Endothelial cell of umbilical vein (primary cell): ENCODE data around the gene SDHC. TPM values are rescaled to one million over a fixed set of nuclear protein-coding genes. Genes with fewer than 3 reads are reported as not detected.
"Not testable (repeated sequence)": the region's sequence is repeated elsewhere in the genome, so short reads cannot be mapped to it uniquely, and the experiment has no call there.

Experiments used
- BruUV-seq: library from RNA; stranded (reverse); fragments of 400-500 nt; replicated peaks from 2 replicates; lab custom pipeline; 2021; lab: Mats Ljungman, UMichigan
- CTCF ChIA-PET: fragments of 300-600, 350-600 bp; sonication (Branson Sonifier 250); formaldehyde crosslinking; loops from one replicate; lab custom pipeline; 2021; ENCODE audit warnings: antibody characterized with exemption, inconsistent platforms; lab: Charles Lee
- POLR2A ChIA-PET: fragments of 300-600, 350-600 bp; sonication (Branson Sonifier 250); formaldehyde crosslinking; loops from one replicate; lab custom pipeline; 2021; ENCODE audit warnings: antibody characterized with exemption, inconsistent platforms; lab: Charles Lee
- DNase-seq: peaks from one replicate; pipeline ENCODE4 v3.0.0-alpha.2; 2011; ENCODE audit warnings: low read depth, low spot score
- FAIRE-seq: peaks from 2 replicates; lab custom pipeline; 2011; peaks lifted over from hg19 to GRCh38; lab: Jason Lieb, UNC
- H2AFZ ChIP-seq: 2 replicates; pipeline ENCODE4 v1.6.0; 2012; ENCODE audit warnings: low read depth, low read length, control low read depth, inconsistent platforms
- H3K27ac ChIP-seq: 2 replicates; pipeline ENCODE4 v1.5.1; 2011; ENCODE audit warnings: low read depth, mild to moderate bottlenecking, control low read depth, low read length, moderate library complexity; ENCODE audit not compliant: insufficient read depth
- H3K27me3 ChIP-seq, 2 experiments: 2 replicates each; pipeline versions ENCODE4 v1.6.0 to v1.6.1; 2011; ENCODE audit warnings: low read length in 2 of 2, mixed read lengths in 1 of 2; ENCODE audit not compliant: control insufficient read depth in 2 of 2, insufficient read depth in 2 of 2
- H3K36me3 ChIP-seq, 2 experiments: 2 replicates in 1 of 2; 3 replicates in 1 of 2; pipeline ENCODE4 v1.5.1; 2011; ENCODE audit warnings: low read length in 2 of 2, mild to moderate bottlenecking in 1 of 2, moderate library complexity in 1 of 2; ENCODE audit not compliant: control insufficient read depth in 2 of 2, insufficient read depth in 2 of 2; ENCODE audit errors: extremely low read depth in 1 of 2
- H3K4me1 ChIP-seq: 3 replicates; pipeline ENCODE4 v1.5.1; 2011; ENCODE audit warnings: mild to moderate bottlenecking, low read length; ENCODE audit not compliant: control insufficient read depth, insufficient read depth; ENCODE audit errors: extremely low read depth
- H3K4me2 ChIP-seq: 2 replicates; pipeline ENCODE4 v1.6.1; 2011; ENCODE audit warnings: low read length, control low read depth, mixed read lengths; ENCODE audit not compliant: insufficient read depth
- H3K4me3 ChIP-seq, 3 experiments: fragments of 200-600 bp in 1 of 3; sonication (generic), shearing (Covaris generic) in 1 of 3; replicated peaks in 1 of 3; 2 replicates each; pipeline ENCODE4 v1.5.1; 2011 to 2016; ENCODE audit warnings: control low read depth in 3 of 3, low read length in 3 of 3, mild to moderate bottlenecking in 2 of 3, inconsistent platforms in 1 of 3, low read depth in 1 of 3, moderate library complexity in 1 of 3; ENCODE audit not compliant: insufficient read depth in 1 of 3
- H3K79me2 ChIP-seq: 2 replicates; pipeline ENCODE4 v1.6.0; 2012; ENCODE audit warnings: low read length, inconsistent platforms; ENCODE audit not compliant: control insufficient read depth, insufficient read depth
- H3K9ac ChIP-seq: replicated peaks from 2 replicates; pipeline ENCODE3; 2011; ENCODE audit warnings: low read length, control low read depth; ENCODE audit not compliant: insufficient read depth; ENCODE audit errors: extremely low read depth
- H3K9me1 ChIP-seq: replicated peaks from 3 replicates; pipeline ENCODE4 v1.6.0; 2011; ENCODE audit warnings: mild to moderate bottlenecking, low read length; ENCODE audit not compliant: control insufficient read depth, insufficient read depth; ENCODE audit errors: extremely low read depth
- H3K9me3 ChIP-seq: replicated peaks from 2 replicates; pipeline ENCODE4 v1.5.1; 2012; ENCODE audit warnings: low read length, inconsistent platforms; ENCODE audit not compliant: control insufficient read depth, insufficient read depth
- H4K20me1 ChIP-seq: replicated peaks from 2 replicates; pipeline ENCODE3; 2011; ENCODE audit warnings: mild to moderate bottlenecking, low read length; ENCODE audit not compliant: control insufficient read depth, insufficient read depth; ENCODE audit errors: extremely low read depth
- CTCF ChIP-seq, 2 donors: IDR thresholded peaks; 1 replicate in 1 of 2; 2 replicates in 1 of 2; pipeline ENCODE4 v1.5.1; 2011; ENCODE audit warnings: low read length in 2 of 2, mild to moderate bottlenecking in 2 of 2, moderate library complexity in 2 of 2, control low read depth in 1 of 2, inconsistent platforms in 1 of 2, low read depth in 1 of 2; ENCODE audit not compliant: insufficient read depth in 1 of 2; ENCODE audit errors: extremely low read depth in 1 of 2
- EZH2 ChIP-seq: IDR thresholded peaks from 2 replicates; pipeline ENCODE4 v1.6.1; 2012; ENCODE audit warnings: borderline replicate concordance, low read depth, mild to moderate bottlenecking, moderate library complexity, low read length, inconsistent platforms; ENCODE audit not compliant: severe bottlenecking
- FOS ChIP-seq: IDR thresholded peaks from 2 replicates; pipeline ENCODE4 v1.6.1; 2011; ENCODE audit warnings: mild to moderate bottlenecking, low read length, moderate library complexity, borderline replicate concordance; ENCODE audit not compliant: insufficient read depth
- GATA2 ChIP-seq: IDR thresholded peaks from 2 replicates; pipeline ENCODE4 v1.7.0; 2011; ENCODE audit warnings: low read depth, mild to moderate bottlenecking, moderate library complexity, mixed read lengths, low read length; ENCODE audit not compliant: insufficient read length, insufficient read depth
- JUN ChIP-seq: IDR thresholded peaks from 2 replicates; pipeline ENCODE4 v1.6.1; 2011; ENCODE audit warnings: borderline replicate concordance, low read depth; ENCODE audit not compliant: insufficient read length, insufficient read depth
- MAX ChIP-seq: IDR thresholded peaks from 2 replicates; pipeline ENCODE4 v1.6.1; 2011; ENCODE audit not compliant: insufficient read depth, insufficient read length
- MYC ChIP-seq: IDR thresholded peaks from one replicate; pipeline ENCODE4 v1.6.1; 2011; ENCODE audit warnings: mild to moderate bottlenecking, low read depth, low read length
- POLR2A ChIP-seq: IDR thresholded peaks from 2 replicates; pipeline ENCODE4 v1.6.1; 2012; ENCODE audit warnings: low read depth, mild to moderate bottlenecking, control low read depth, low read length
- POLR2AphosphoS5 ChIP-seq: IDR thresholded peaks from 2 replicates; pipeline ENCODE4 v1.6.1; 2012; ENCODE audit warnings: low read depth, mild to moderate bottlenecking, control low read depth, low read length, moderate library complexity; ENCODE audit not compliant: insufficient read depth
- dilution Hi-C: fragments of 300-500 bp; cut with MboI; formaldehyde crosslinking; loops from one replicate; pipeline ENCODE4 v1.15.0; 2019; ENCODE audit warnings: low sequenced_read_pairs; ENCODE audit not compliant: extremely low pct_ligation_motif_present
- intact Hi-C: fragments of 100-400 bp; cut with micrococcal nuclease; formaldehyde crosslinking; loops from one replicate; pipeline ENCODE4 v1.10.0; 2022
- polyA plus RNA-seq, 4 experiments: library from polyadenylated mRNA; depleted of rRNA in 3 of 4; stranded (reverse) in 3 of 4; unstranded in 1 of 4; fragments of >200 nt; gene quantifications; 2 replicates each; pipeline versions ENCODE4 v1.2.1 to v1.2.3, GENCODE V29; 2011 to 2012; ENCODE audit warnings: missing spikeins in 1 of 4
- total RNA-seq: library from RNA; stranded (reverse); gene quantifications from 2 replicates; pipeline ENCODE4 v1.2.3, GENCODE V29; 2021

Gene SDHC
- total and polyA plus RNA-seq, 2 donors (not counting 3 experiments of a cell fraction or from before 2014, with no cell fraction given): 148 to 279 TPM

DNA sequence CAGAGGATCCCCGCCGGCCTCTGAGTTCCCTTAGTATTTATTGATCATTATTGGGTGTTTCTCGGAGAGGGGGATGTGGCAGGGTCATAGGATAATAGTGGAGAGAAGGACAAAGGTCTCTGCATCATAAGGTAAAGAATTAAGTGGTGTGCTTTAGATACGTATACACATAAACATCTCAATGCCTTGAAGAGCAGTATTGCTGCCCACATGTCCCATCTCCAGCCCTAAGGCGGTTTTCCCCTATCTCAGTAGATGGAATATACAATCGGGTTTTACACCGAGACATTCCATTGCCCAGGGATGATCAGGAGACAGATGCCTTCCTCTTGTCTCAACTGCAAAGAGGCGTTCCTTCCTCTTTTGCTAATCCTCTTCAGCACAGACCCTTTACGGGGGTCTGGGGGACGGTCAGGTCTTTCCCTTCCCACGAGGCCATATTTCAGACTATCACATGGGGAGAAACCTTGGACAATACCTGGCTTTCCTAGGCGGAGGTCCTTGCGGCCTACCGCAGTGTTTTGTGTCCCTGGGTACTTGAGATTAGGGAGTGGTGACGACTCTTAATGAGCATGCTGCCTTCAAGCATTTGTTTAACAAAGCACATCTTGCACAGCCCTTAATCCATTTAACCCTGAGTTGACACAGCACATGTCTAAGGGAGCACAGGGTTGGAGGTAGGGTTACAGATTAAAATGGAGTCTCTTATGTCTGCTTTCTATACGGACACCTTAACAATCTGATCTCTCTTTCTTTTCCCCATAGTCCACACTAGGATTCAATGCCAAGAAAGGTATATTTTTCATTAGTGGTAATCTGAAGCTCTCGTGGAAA lies 1.9 kb downstream of the SDHC start:
- H3K4me1 ChIP-seq, H3K79me2 ChIP-seq, intact Hi-C loops, H3K9me1 ChIP-seq, POLR2A ChIA-PET, DNase-seq, BruUV-seq, H3K27me3 ChIP-seq, FAIRE-seq, H3K9me3 ChIP-seq, H3K4me3 ChIP-seq, H4K20me1 ChIP-seq, H3K27ac ChIP-seq, H3K4me2 ChIP-seq, H2AFZ ChIP-seq, H3K9ac ChIP-seq, H3K36me3 ChIP-seq, dilution Hi-C loops: not testable (repeated sequence)
- CTCF ChIA-PET: interaction anchor here (0.7 kb wide), 1 partner anchor 9 kb away, joined by 4 read pairs; no protein-coding TSS in a partner anchor

DNA sequence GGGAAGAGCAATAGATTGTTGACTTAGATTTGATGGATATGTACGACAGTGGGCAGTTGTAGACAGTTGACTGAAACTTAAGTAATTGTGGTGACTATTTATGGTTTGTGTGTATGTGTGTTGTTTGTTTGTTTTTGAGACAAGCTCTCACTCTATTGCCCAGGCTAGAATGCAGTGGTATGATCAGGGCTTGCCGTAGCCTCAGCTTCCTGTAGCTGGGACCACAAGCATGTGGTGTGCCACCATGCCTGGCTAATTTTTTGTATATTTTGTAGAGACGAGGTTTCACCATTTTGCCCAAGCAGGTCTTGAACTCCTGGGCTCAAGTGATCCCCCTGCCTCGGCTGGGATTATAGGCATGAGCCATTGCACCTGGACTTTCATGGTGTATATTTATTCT lies 9.8 kb downstream of the SDHC start:
- DNase-seq (no peak), FAIRE-seq (no peak)
- H3K27ac ChIP-seq: no peak overlapping the region
- H4K20me1 ChIP-seq: no peaks in the 10 kb centered on the region
- no peaks in the 10 kb centered on the region for H3K4me1 ChIP-seq
- TF ChIP-seq MAX (no peak), POLR2AphosphoS5 (no peak), MYC (no peak), EZH2 (no peak), POLR2A (no peak), JUN (no peak), CTCF (IDR thresholded peaks at IDR 0.05; ENCODE audit: extremely low read depth in 1 of 2, insufficient read depth in 1 of 2, low read depth in 1 of 2, low read length in 2 of 2) (no peak), FOS (no peak), GATA2 (no peak)
- no TSS peak for BruUV-seq
- H3K27me3 ChIP-seq: no peaks in the 10 kb centered on the region
- no peaks in the 10 kb centered on the region for H3K9me3 ChIP-seq
- H3K79me2 ChIP-seq: no peaks in the 10 kb centered on the region
- H3K4me3 ChIP-seq: no peak overlapping the region
- H2AFZ ChIP-seq: no peak overlapping the region
- POLR2A ChIA-PET: no interaction called here
- peaks cover 0 to 2% of the 10 kb centered on the region in 2 experiments for H3K36me3 ChIP-seq
- dilution Hi-C loops: no loop called here
- intact Hi-C loops: no loop called here
- peaks cover 4% of the 10 kb centered on the region for H3K9me1 ChIP-seq
- H3K9ac ChIP-seq: no peak overlapping the region
- no peak overlapping the region for H3K4me2 ChIP-seq
- CTCF ChIA-PET: interaction anchor here (1.5 kb wide), 1 partner anchor 17 kb away, joined by 4 read pairs; no protein-coding TSS in a partner anchor
